SK-N-SH (cell line): ENCODE measurements around the gene PSAP. TPM values are rescaled to one million over a fixed set of nuclear protein-coding genes. Genes with fewer than 3 reads are reported as not detected.
A peak's percentile ranks its signal among the peaks of the same experiment; 100 is the strongest.

Experiments used
- CTCF ChIA-PET: fragments of 300-600, 350-600 bp; formaldehyde crosslinking; extraction: SDS; loops from one replicate; lab custom pipeline; 2021; lab: Yijun Ruan, JAX
- POLR2A ChIA-PET: fragments of 350-600 bp; sonication (Branson Sonifier 250); formaldehyde crosslinking; extraction: SDS; loops from one replicate; lab custom pipeline; 2020; ENCODE audit warnings: antibody characterized with exemption, inconsistent platforms; lab: Yijun Ruan, JAX
- DNase-seq: peaks from one replicate; pipeline ENCODE4 v3.0.0; 2012
- H2AFZ ChIP-seq: fragments of 200-600 bp; sonication (generic); 2 replicates; pipeline ENCODE4 v1.8.1; 2016; ENCODE audit warnings: antibody characterized with exemption, mild to moderate bottlenecking, low read depth
- H3F3A ChIP-seq: fragments of 200-600 bp; sonication (generic); replicated peaks from 2 replicates; pipeline ENCODE3; 2016; ENCODE audit warnings: antibody characterized with exemption, mild to moderate bottlenecking; ENCODE audit not compliant: insufficient read depth
- H3K27ac ChIP-seq, 2 experiments: fragments of 200-500 bp in 1 of 2; fragments of 200-600 bp in 1 of 2; sonication (Bioruptor generic) in 1 of 2; sonication (generic), shearing (Covaris generic) in 1 of 2; 2 replicates each; pipeline versions ENCODE4 v1.5.1 to v1.6.1; 2014 to 2016; ENCODE audit warnings: low read depth in 2 of 2, inconsistent platforms in 1 of 2, low read length in 1 of 2, mild to moderate bottlenecking in 1 of 2, mixed read lengths in 1 of 2
- H3K27me3 ChIP-seq: fragments of 200-600 bp; sonication (generic), shearing (Covaris generic); 2 replicates; pipeline ENCODE4 v1.6.1; 2016; ENCODE audit warnings: mixed run types; ENCODE audit not compliant: insufficient read depth
- H3K36me3 ChIP-seq, 2 experiments: fragments of 200-500 bp in 1 of 2; fragments of 200-600 bp in 1 of 2; sonication (Bioruptor generic) in 1 of 2; sonication (generic) in 1 of 2; replicated peaks in 1 of 2; 2 replicates each; pipeline versions ENCODE3 to v1.5.1; 2014 to 2016; ENCODE audit warnings: low read length in 1 of 2, mild to moderate bottlenecking in 1 of 2; ENCODE audit not compliant: insufficient read depth in 2 of 2, control insufficient read depth in 1 of 2
- H3K4me1 ChIP-seq, 2 experiments: fragments of 200-500 bp in 1 of 2; fragments of 200-600 bp in 1 of 2; sonication (Bioruptor generic) in 1 of 2; sonication (generic), shearing (Covaris generic) in 1 of 2; 2 replicates each; pipeline versions ENCODE4 v1.5.1 to v1.6.1; 2014 to 2016; ENCODE audit warnings: low read depth in 1 of 2, low read length in 1 of 2, mixed run types in 1 of 2; ENCODE audit not compliant: insufficient read depth in 2 of 2, control insufficient read depth in 1 of 2
- H3K4me2 ChIP-seq: fragments of 200-600 bp; sonication (generic), shearing (Covaris generic); 2 replicates; pipeline ENCODE4 v1.6.1; 2017; ENCODE audit warnings: mixed run types
- H3K4me3 ChIP-seq, 2 experiments: fragments of 200-500 bp in 1 of 2; fragments of 200-600 bp in 1 of 2; sonication (Bioruptor generic) in 1 of 2; sonication (generic), shearing (Covaris generic) in 1 of 2; 2 replicates each; pipeline versions ENCODE4 v1.5.1 to v1.8.1; 2014 to 2016; ENCODE audit warnings: low read depth in 2 of 2, inconsistent platforms in 1 of 2, low read length in 1 of 2, mild to moderate bottlenecking in 1 of 2, mixed read lengths in 1 of 2, moderate library complexity in 1 of 2
- H3K79me2 ChIP-seq: fragments of 200-600 bp; sonication (generic); 2 replicates; pipeline ENCODE4 v1.8.1; 2017; ENCODE audit warnings: mild to moderate bottlenecking; ENCODE audit not compliant: insufficient read depth
- H3K9ac ChIP-seq: fragments of 200-600 bp; sonication (generic); 2 replicates; pipeline ENCODE4 v1.6.1; 2017; ENCODE audit warnings: mixed run types
- H3K9me2 ChIP-seq: fragments of 200-600 bp; sonication (generic); 2 replicates; pipeline ENCODE4 v1.6.1; 2017; ENCODE audit warnings: mixed run types
- H3K9me3 ChIP-seq: fragments of 200-600 bp; sonication (generic); 2 replicates; pipeline ENCODE4 v1.6.1; 2017; ENCODE audit warnings: mixed run types, mild to moderate bottlenecking, moderate library complexity
- H4K20me1 ChIP-seq: fragments of 200-600 bp; sonication (generic); 2 replicates; pipeline ENCODE4 v1.6.1; 2017; ENCODE audit warnings: mild to moderate bottlenecking, mixed run types; ENCODE audit not compliant: insufficient read depth
- EP300 ChIP-seq, 2 experiments: IDR thresholded peaks; 2 replicates each; pipeline versions ENCODE4 v1.4.0 to v1.6.1; 2012; ENCODE audit warnings: borderline replicate concordance in 1 of 2, low read depth in 1 of 2, low read length in 1 of 2
- FOSL2 ChIP-seq: IDR thresholded peaks from 2 replicates; pipeline ENCODE4 v1.4.0; 2012; ENCODE audit warnings: low read depth, mild to moderate bottlenecking, moderate library complexity, borderline replicate concordance
- FOXJ3 ChIP-seq: sonication (generic); formaldehyde crosslinking; IDR thresholded peaks from 2 replicates; pipeline ENCODE4 v1.5.1; 2020; ENCODE audit warnings: mild to moderate bottlenecking, missing genetic modification reagents
- GABPA ChIP-seq: IDR thresholded peaks from 2 replicates; pipeline ENCODE4 v1.4.0; 2012; ENCODE audit warnings: low read depth, mild to moderate bottlenecking
- JUND ChIP-seq: IDR thresholded peaks from 2 replicates; pipeline ENCODE4 v1.4.0; 2012
- MAX ChIP-seq: IDR thresholded peaks from 2 replicates; pipeline ENCODE4 v1.4.0; 2012; ENCODE audit warnings: low read depth
- MEF2A ChIP-seq: IDR thresholded peaks from 2 replicates; pipeline ENCODE4 v1.4.0; 2012; ENCODE audit warnings: low read depth, borderline replicate concordance
- MXI1 ChIP-seq: IDR thresholded peaks from 2 replicates; pipeline ENCODE4 v1.6.1; 2012; ENCODE audit warnings: mild to moderate bottlenecking, low read depth, low read length, improper control_type of control experiment
- NFIC ChIP-seq: IDR thresholded peaks from 2 replicates; pipeline ENCODE4 v1.4.0; 2012; ENCODE audit warnings: borderline replicate concordance
- PBX3 ChIP-seq: IDR thresholded peaks from 2 replicates; pipeline ENCODE4; 2012
- POLR2AphosphoS5 ChIP-seq: IDR thresholded peaks from 2 replicates; pipeline ENCODE4 v1.6.1; 2012; ENCODE audit warnings: low read depth, low read length
- RAD21 ChIP-seq: IDR thresholded peaks from 2 replicates; pipeline ENCODE4 v1.6.1; 2012; ENCODE audit warnings: mild to moderate bottlenecking, low read length
- RXRA ChIP-seq: IDR thresholded peaks from 2 replicates; pipeline ENCODE4 v1.4.0; 2012; ENCODE audit warnings: low read depth, mild to moderate bottlenecking, borderline replicate concordance
- SIN3A ChIP-seq: IDR thresholded peaks from 2 replicates; pipeline ENCODE4 v1.6.1; 2012; ENCODE audit warnings: low read depth, mild to moderate bottlenecking, low read length, moderate library complexity, borderline replicate concordance
- SMC3 ChIP-seq: IDR thresholded peaks from 2 replicates; pipeline ENCODE4 v1.6.1; 2012; ENCODE audit warnings: low read depth, low read length, improper control_type of control experiment
- TCF12 ChIP-seq: IDR thresholded peaks from 2 replicates; pipeline ENCODE4 v1.4.0; 2012
- USF1 ChIP-seq: IDR thresholded peaks from 2 replicates; pipeline ENCODE4 v1.4.0; 2012; ENCODE audit warnings: low read depth, borderline replicate concordance
- WGBS: methylation state at CpG from one replicate; pipeline ENCODE4 v1.1.6; 2017; ENCODE audit warnings: low lambda C conversion rate; 5-methylcytosine and 5-hydroxymethylcytosine counted together
- polyA plus RNA-seq, 3 experiments: library from polyadenylated mRNA; depleted of rRNA; stranded (reverse); fragments of >200 nt; gene quantifications; 2 replicates each; pipeline ENCODE4 v1.2.3, GENCODE V29; 2012

The PSAP gene
- polyA plus RNA-seq, 1 of the 3 experiments (the other 2 are of a cell fraction): 1,647 TPM

GRCh38 chr10:71865561-71866041 is 14.6 kb upstream of the PSAP start:
- no peaks in the 10 kb centered on the region for H3K79me2 ChIP-seq
- DNase-seq: no peak
- TF ChIP-seq POLR2AphosphoS5 (no peak), FOSL2 (no peak)
- TF ChIP-seq, all 33 proteins: peak for 0
- peaks cover 20 to 25% of the 10 kb centered on the region in 2 experiments; a peak in 3 of 4 replicates for H3K4me1 ChIP-seq
- H3K4me3 ChIP-seq: no peak overlapping the region
- H3K9me2 ChIP-seq: no peaks in the 10 kb centered on the region
- peaks cover 20% of the 10 kb centered on the region for H3F3A ChIP-seq
- H3K9ac ChIP-seq: no peak overlapping the region
- H4K20me1 ChIP-seq: no peaks in the 10 kb centered on the region
- H3K36me3 ChIP-seq: no peaks in the 10 kb centered on the region
- no peak overlapping the region for H3K4me2 ChIP-seq
- no peak overlapping the region; a peak in 1 of 4 replicates for H3K27ac ChIP-seq
- WGBS: 85% methylated on average over 4 of the region's 7 CpGs
- ChIA-PET CTCF (interaction anchor here (0.6 to 3.1 kb wide), 3 partner anchors 15 to 202 kb away, joined by 3 to 15 read pairs (median 3); no protein-coding TSS in a partner anchor), POLR2A (interaction anchor here (1.4 kb wide), 1 partner anchor 14 kb away, joined by 4 read pairs; the partner anchor contains the start of gene PSAP)
- no peaks in the 10 kb centered on the region for H3K27me3 ChIP-seq
- H2AFZ ChIP-seq: no peak overlapping the region
- no peaks in the 10 kb centered on the region for H3K9me3 ChIP-seq

GRCh38 chr10:71864911-71865361 is 13.9 kb upstream of the PSAP start:
- Histone ChIP-seq H2AFZ (no peak overlapping the region), H3K4me2 (0 out of 2 replicates have a peak overlapping the region, but pooled peaks have one; percentile 33), H3K9ac (no peak overlapping the region), H3K4me1 (peaks cover 27 to 28% of the 10 kb centered on the region in 2 experiments; a peak in 3 of 4 replicates), H3K79me2 (no peaks in the 10 kb centered on the region), H3K27me3 (no peaks in the 10 kb centered on the region), H3K27ac (peak overlapping the region in 1 of 2 experiments; percentile 55; a peak in 2 of 4 replicates), H3F3A (peaks cover 24% of the 10 kb centered on the region), H3K9me2 (no peaks in the 10 kb centered on the region), H3K36me3 (no peaks in the 10 kb centered on the region), H3K4me3 (no peak overlapping the region), H3K9me3 (no peaks in the 10 kb centered on the region), H4K20me1 (no peaks in the 10 kb centered on the region)
- ChIA-PET POLR2A (no interaction called here), CTCF (interaction anchor here (1.3 to 3.1 kb wide), 2 partner anchors 16 to 31 kb away, joined by 3 to 15 read pairs; no protein-coding TSS in a partner anchor)
- TF ChIP-seq JUND: peak; percentile 51
- no peak for TF ChIP-seq SMC3
- peak; percentile 61; the same call in 1 of the 2 replicates for TF ChIP-seq FOSL2
- TF ChIP-seq RXRA: peak; percentile 89
- TF ChIP-seq MAX: no peak
- TF ChIP-seq MEF2A: peak; percentile 39; the same call in 1 of the 2 replicates
- no peak for TF ChIP-seq POLR2AphosphoS5
- TF ChIP-seq NFIC: peak; percentile 55; the same call in 1 of the 2 replicates
- TF ChIP-seq PBX3: no peak
- no peak for TF ChIP-seq SIN3A
- no peak for TF ChIP-seq RAD21
- no peak for TF ChIP-seq GABPA
- peak; percentile 65 for TF ChIP-seq TCF12
- no peak for TF ChIP-seq MXI1
- no peak for TF ChIP-seq FOXJ3
- no peak for TF ChIP-seq USF1
- peak in 1 of 2 experiments; percentile 47; a peak in 1 of 4 replicates for TF ChIP-seq EP300 (IDR thresholded peaks at IDR 0.05; ENCODE audit: borderline replicate concordance in 1 of 2, low read depth in 1 of 2, low read length in 1 of 2)
- 72% methylated on average over 5 of the region's 5 CpGs for WGBS
- DNase-seq: no peak
